ENCODE results near the gene CDNF.

DNA sequence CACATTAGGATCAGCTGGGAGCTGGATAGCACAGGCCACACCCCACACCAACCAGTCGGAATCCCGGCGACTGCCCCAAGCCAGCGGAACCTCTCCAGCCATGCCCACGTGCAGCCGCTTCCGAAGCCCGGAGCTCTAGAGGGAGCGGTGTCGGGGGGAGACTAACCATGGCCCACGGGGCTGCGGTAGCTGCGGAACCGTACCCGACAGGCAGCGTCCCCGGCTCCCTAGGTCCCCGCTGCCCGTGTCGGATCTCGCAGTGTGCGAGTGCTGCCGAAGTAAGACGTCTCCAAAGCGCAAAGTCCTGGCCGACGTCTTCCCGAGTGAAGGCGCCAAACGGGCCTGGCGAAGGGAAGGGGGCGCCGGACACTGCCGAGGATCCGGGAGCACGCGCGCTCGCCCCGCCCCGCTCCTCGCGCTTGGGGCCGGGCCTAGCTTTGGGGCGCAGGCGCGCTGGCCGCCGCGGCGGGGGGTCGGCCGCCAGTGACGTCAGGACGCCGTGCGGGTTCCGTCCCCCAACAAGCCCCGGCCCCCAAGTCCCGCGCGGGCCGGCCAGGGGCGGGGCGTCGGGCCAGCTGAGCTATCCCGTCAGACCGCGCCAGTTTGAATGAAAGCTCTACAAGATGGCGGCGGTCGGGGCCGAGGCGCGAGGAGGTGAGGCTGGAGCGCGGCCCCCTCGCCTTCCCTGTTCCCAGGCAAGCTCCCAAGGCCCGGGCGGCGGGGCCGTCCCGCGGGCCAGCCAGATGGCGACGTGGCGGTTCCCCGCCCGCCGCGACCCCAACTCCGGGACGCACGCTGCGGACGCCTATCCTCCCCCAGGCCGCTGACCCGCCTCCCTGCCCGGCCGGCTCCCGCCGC lies 40.7 kb upstream of the CDNF start, which contains the start of gene SUV39H2:
- TF ChIP-seq, protein P1, sequence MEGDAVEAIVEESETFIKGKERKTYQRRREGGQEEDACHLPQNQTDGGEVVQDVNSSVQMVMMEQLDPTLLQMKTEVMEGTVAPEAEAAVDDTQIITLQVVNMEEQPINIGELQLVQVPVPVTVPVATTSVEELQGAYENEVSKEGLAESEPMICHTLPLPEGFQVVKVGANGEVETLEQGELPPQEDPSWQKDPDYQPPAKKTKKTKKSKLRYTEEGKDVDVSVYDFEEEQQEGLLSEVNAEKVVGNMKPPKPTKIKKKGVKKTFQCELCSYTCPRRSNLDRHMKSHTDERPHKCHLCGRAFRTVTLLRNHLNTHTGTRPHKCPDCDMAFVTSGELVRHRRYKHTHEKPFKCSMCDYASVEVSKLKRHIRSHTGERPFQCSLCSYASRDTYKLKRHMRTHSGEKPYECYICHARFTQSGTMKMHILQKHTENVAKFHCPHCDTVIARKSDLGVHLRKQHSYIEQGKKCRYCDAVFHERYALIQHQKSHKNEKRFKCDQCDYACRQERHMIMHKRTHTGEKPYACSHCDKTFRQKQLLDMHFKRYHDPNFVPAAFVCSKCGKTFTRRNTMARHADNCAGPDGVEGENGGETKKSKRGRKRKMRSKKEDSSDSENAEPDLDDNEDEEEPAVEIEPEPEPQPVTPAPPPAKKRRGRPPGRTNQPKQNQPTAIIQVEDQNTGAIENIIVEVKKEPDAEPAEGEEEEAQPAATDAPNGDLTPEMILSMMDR (IDR thresholded peaks at IDR 0.05; ENCODE audit: poor library complexity) = no peak
- no peak for TF ChIP-seq EZH2 (IDR thresholded peaks at IDR 0.05; ENCODE audit: borderline replicate concordance)

Measured in hepatocyte (in vitro differentiated cells).